GM18868 (cell line): ENCODE results near the gene EYA2.
A peak's percentile ranks its signal among the peaks of the same experiment; 100 is the strongest.

Experiments
- ATAC-seq: cut with Tn5 transposase; IDR thresholded peaks from one replicate; pipeline ENCODE4 v1.9.1; 2021; ENCODE audit warnings: mild to moderate bottlenecking, moderate library complexity; ENCODE audit not compliant: unreplicated experiment

The EYA2 gene

GRCh38 chr20:46975976-46976375 is 81.3 kb downstream of the EYA2 start:
- ATAC-seq, result no peak

GRCh38 chr20:46977204-46977603 is 82.6 kb downstream of the EYA2 start:
- no peak for ATAC-seq

- no peak for ATAC-seq
These were observed 83.4 kb downstream of the EYA2 start for GRCh38 chr20:46977909-46978588.

- no peak for ATAC-seq
These were observed 84.4 kb downstream of the EYA2 start for GRCh38 chr20:46978951-46979491.

GRCh38 chr20:46979603-46980241 is 85.1 kb downstream of the EYA2 start:
- no peak for ATAC-seq

GRCh38 chr20:46981184-46981583 is 86.5 kb downstream of the EYA2 start:
- no peak for ATAC-seq

- ATAC-seq, result no peak
These were observed 88.8 kb downstream of the EYA2 start for GRCh38 chr20:46983466-46983865.

GRCh38 chr20:46984405-46984804 is 89.8 kb downstream of the EYA2 start:
- no peak for ATAC-seq

GRCh38 chr20:46985250-46985649 is 90.6 kb downstream of the EYA2 start:
- no peak for ATAC-seq

GRCh38 chr20:46985671-46986070 is 91.0 kb downstream of the EYA2 start:
- no peak for ATAC-seq

GRCh38 chr20:46987001-46987400 is 92.4 kb downstream of the EYA2 start:
- no peak for ATAC-seq

- no peak for ATAC-seq
These were observed 95.5 kb downstream of the EYA2 start for GRCh38 chr20:46990017-46990595.

- no peak for ATAC-seq
These were observed 96.0 kb downstream of the EYA2 start for GRCh38 chr20:46990596-46991104.

- ATAC-seq, result no peak
These were observed 96.5 kb downstream of the EYA2 start for GRCh38 chr20:46991168-46991567.

GRCh38 chr20:46991880-46992639 is 97.4 kb downstream of the EYA2 start:
- ATAC-seq, result no peak

GRCh38 chr20:46992640-46993035 is 98.0 kb downstream of the EYA2 start:
- ATAC-seq, result no peak

GRCh38 chr20:46993465-46994095 is 98.9 kb downstream of the EYA2 start:
- ATAC-seq, result no peak

- peak; percentile 94 for ATAC-seq
These were observed 99.7 kb downstream of the EYA2 start for GRCh38 chr20:46994341-46994740.

- ATAC-seq, result no peak
These were observed 101.0 kb downstream of the EYA2 start for GRCh38 chr20:46995561-46996142.

- no peak for ATAC-seq
These were observed 102.5 kb downstream of the EYA2 start for GRCh38 chr20:46997187-46997586.
